B cell (primary cell): ENCODE measurements around the gene MAB21L4. TPM values are rescaled to one million over a fixed set of nuclear protein-coding genes. Genes with fewer than 3 reads are reported as not detected.
A peak's percentile ranks its signal among the peaks of the same experiment; 100 is the strongest.

ENCODE experiments used
- ATAC-seq: fragments of 200-7000 bp; cut with Tn5 transposase; one replicate; pipeline ENCODE4 v1.10.0; 2021; ENCODE audit warnings: low read depth, mild to moderate bottlenecking, moderate number of reproducible peaks, moderate library complexity
- CTCF ChIA-PET: fragments of 350-600 bp; sonication (Branson Sonifier 250); formaldehyde crosslinking; loops from one replicate; lab custom pipeline; 2021; ENCODE audit warnings: antibody characterized with exemption, inconsistent platforms; lab: Charles Lee
- POLR2A ChIA-PET: fragments of 350-600 bp; sonication (Branson Sonifier 250); formaldehyde crosslinking; loops from one replicate; lab custom pipeline; 2021; ENCODE audit warnings: antibody characterized with exemption; lab: Charles Lee
- DNase-seq: peaks from one replicate; pipeline ENCODE4 v3.0.0; 2013
- H2AFZ ChIP-seq: 2 replicates; pipeline ENCODE4 v1.6.1; 2012; ENCODE audit warnings: mild to moderate bottlenecking, low read depth, low read length; ENCODE audit not compliant: insufficient read depth, poor library complexity, severe bottlenecking
- H3K27ac ChIP-seq, 2 donors: 1 replicate in 1 of 2; 2 replicates in 1 of 2; pipeline ENCODE4 v1.5.1; 2012 to 2013; ENCODE audit warnings: low read length in 2 of 2, mild to moderate bottlenecking in 2 of 2, moderate library complexity in 1 of 2
- H3K27me3 ChIP-seq, 4 experiments: fragments of 200-600 bp in 1 of 4; sonication (generic) in 1 of 4; replicated peaks in 1 of 4; 1 replicate in 2 of 4; 2 replicates in 2 of 4; pipeline versions ENCODE4 v1.6.1 to v1.7.0; 2013 to 2016; ENCODE audit warnings: low read length in 3 of 4, mild to moderate bottlenecking in 2 of 4, mixed read lengths in 1 of 4, moderate library complexity in 1 of 4; ENCODE audit not compliant: insufficient read depth in 4 of 4, control insufficient read depth in 3 of 4; ENCODE audit errors: control extremely low read depth in 1 of 4
- H3K36me3 ChIP-seq, 2 experiments: replicated peaks in 1 of 2; 1 replicate in 1 of 2; 2 replicates in 1 of 2; pipeline versions ENCODE4 v1.6.1 to v1.7.1; 2013; ENCODE audit warnings: low read length in 1 of 2; ENCODE audit not compliant: insufficient read depth in 2 of 2, control insufficient read depth in 1 of 2; ENCODE audit errors: control extremely low read depth in 1 of 2, extremely low read depth in 1 of 2
- H3K4me1 ChIP-seq, 2 donors: fragments of 200-600 bp in 1 of 2; sonication (generic) in 1 of 2; 1 replicate in 1 of 2; 2 replicates in 1 of 2; pipeline versions ENCODE4 v1.5.1 to v1.6.1; 2013 to 2017; ENCODE audit warnings: low read length in 2 of 2; ENCODE audit not compliant: control insufficient read depth in 2 of 2, insufficient read depth in 2 of 2
- H3K4me2 ChIP-seq: replicated peaks from 2 replicates; pipeline ENCODE3; 2012; ENCODE audit warnings: mild to moderate bottlenecking, low read depth, low read length; ENCODE audit not compliant: poor library complexity, severe bottlenecking
- H3K4me3 ChIP-seq, 5 experiments: fragments of 200-600 bp in 1 of 5; sonication (generic) in 1 of 5; 1 replicate in 3 of 5; 2 replicates in 2 of 5; pipeline versions ENCODE4 v1.5.1 to v1.7.0; 2011 to 2016; ENCODE audit warnings: low read length in 4 of 5, mild to moderate bottlenecking in 4 of 5, low read depth in 2 of 5, control low read depth in 1 of 5, moderate library complexity in 1 of 5; ENCODE audit not compliant: insufficient read depth in 1 of 5; ENCODE audit errors: control extremely low read depth in 1 of 5, extremely low read depth in 1 of 5
- H3K79me2 ChIP-seq: fragments of 200-600 bp; sonication (generic); one replicate; pipeline ENCODE4 v1.6.0; 2016; ENCODE audit warnings: low read length; ENCODE audit not compliant: control insufficient read depth, insufficient read depth
- H3K9ac ChIP-seq: fragments of 200-600 bp; sonication (generic); 2 replicates; pipeline ENCODE4 v1.6.1; 2017; ENCODE audit warnings: mild to moderate bottlenecking, low read length, moderate library complexity
- H3K9me3 ChIP-seq, 3 donors: one replicate each; pipeline versions ENCODE4 v1.6.1 to v1.7.1; 2013; ENCODE audit warnings: low read length in 2 of 3; ENCODE audit not compliant: control insufficient read depth in 2 of 3, insufficient read depth in 1 of 3; ENCODE audit errors: control extremely low read depth in 1 of 3
- H4K20me1 ChIP-seq: 2 replicates; pipeline ENCODE4 v1.6.0; 2012; ENCODE audit warnings: mild to moderate bottlenecking, low read length; ENCODE audit not compliant: insufficient read depth, control insufficient read depth, poor library complexity, severe bottlenecking
- H3K27ac Mint-ChIP-seq: one replicate; pipeline ENCODE4 v1.8.0; 2021; ENCODE audit warnings: mixed read lengths
- H3K27me3 Mint-ChIP-seq: one replicate; pipeline ENCODE4 v1.8.0; 2021; ENCODE audit warnings: mixed read lengths
- H3K4me1 Mint-ChIP-seq: one replicate; pipeline ENCODE4 v1.8.0; 2021; ENCODE audit warnings: mixed read lengths
- H3K4me3 Mint-ChIP-seq: one replicate; pipeline ENCODE4 v1.8.0; 2021; ENCODE audit warnings: mixed read lengths
- H3K9me3 Mint-ChIP-seq: one replicate; pipeline ENCODE4 v1.8.0; 2022; ENCODE audit warnings: mixed read lengths; ENCODE audit not compliant: insufficient read depth
- EZH2 ChIP-seq: IDR thresholded peaks from 2 replicates; pipeline ENCODE4 v1.6.1; 2012; ENCODE audit warnings: borderline replicate concordance, low read depth, mild to moderate bottlenecking, moderate library complexity, low read length; ENCODE audit not compliant: insufficient read depth, poor library complexity, severe bottlenecking
- WGBS: methylation state at CpG from one replicate; pipeline ENCODE4 v1.1.5; 2013; ENCODE audit warnings: missing lambda C conversion rate; ENCODE audit not compliant: insufficient coverage; 5-methylcytosine and 5-hydroxymethylcytosine counted together
- intact Hi-C: fragments of 100-400 bp; cut with micrococcal nuclease; formaldehyde crosslinking; loops from one replicate; pipeline ENCODE4 v1.10.0; 2022
- polyA plus RNA-seq: library from polyadenylated mRNA; depleted of rRNA; stranded (reverse); fragments of >200 nt; gene quantifications from 2 replicates; pipeline ENCODE4 v1.2.3, GENCODE V29; 2012
- total RNA-seq, 2 donors: library from RNA; stranded (reverse); fragments of 120-200 nt in 1 of 2; gene quantifications; 1 replicate in 1 of 2; 2 replicates in 1 of 2; pipeline versions ENCODE4 v1.2.3 to v1.2.4, GENCODE V29; 2013 to 2022
- TF ChIP-seq, protein P1 (sequence below): fragments of 200-600 bp; IDR thresholded peaks from one replicate; pipeline ENCODE4 v1.8.0; 2022; ENCODE audit warnings: antibody characterized with exemption, mild to moderate bottlenecking

Gene MAB21L4
- total and polyA plus RNA-seq, 2 donors (not counting 1 experiment from before 2014, with no cell fraction given): not detected

GRCh38 chr2:240916571-240917008 is 20.6 kb upstream of the MAB21L4 start:
- ChIA-PET POLR2A (no interaction called here), CTCF (no interaction called here)
- WGBS: 2% methylated on average over 24 of the region's 24 CpGs
- no peak overlapping the region for H3K9ac ChIP-seq
- H3K9me3 ChIP-seq: peaks cover 0 to 7% (median 0%) of the 10 kb centered on the region in 3 donors
- no peak for TF ChIP-seq EZH2
- TF ChIP-seq, protein P1, sequence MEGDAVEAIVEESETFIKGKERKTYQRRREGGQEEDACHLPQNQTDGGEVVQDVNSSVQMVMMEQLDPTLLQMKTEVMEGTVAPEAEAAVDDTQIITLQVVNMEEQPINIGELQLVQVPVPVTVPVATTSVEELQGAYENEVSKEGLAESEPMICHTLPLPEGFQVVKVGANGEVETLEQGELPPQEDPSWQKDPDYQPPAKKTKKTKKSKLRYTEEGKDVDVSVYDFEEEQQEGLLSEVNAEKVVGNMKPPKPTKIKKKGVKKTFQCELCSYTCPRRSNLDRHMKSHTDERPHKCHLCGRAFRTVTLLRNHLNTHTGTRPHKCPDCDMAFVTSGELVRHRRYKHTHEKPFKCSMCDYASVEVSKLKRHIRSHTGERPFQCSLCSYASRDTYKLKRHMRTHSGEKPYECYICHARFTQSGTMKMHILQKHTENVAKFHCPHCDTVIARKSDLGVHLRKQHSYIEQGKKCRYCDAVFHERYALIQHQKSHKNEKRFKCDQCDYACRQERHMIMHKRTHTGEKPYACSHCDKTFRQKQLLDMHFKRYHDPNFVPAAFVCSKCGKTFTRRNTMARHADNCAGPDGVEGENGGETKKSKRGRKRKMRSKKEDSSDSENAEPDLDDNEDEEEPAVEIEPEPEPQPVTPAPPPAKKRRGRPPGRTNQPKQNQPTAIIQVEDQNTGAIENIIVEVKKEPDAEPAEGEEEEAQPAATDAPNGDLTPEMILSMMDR: no peak
- H3K9me3 Mint-ChIP-seq: no peaks in the 10 kb centered on the region
- no peak overlapping the region for H3K4me3 ChIP-seq
- intact Hi-C loops: no loop called here
- H3K27me3 ChIP-seq: peaks cover 0 to 31% (median 9%) of the 10 kb centered on the region in 4 experiments
- peak overlapping the region; percentile 39 for H3K4me3 Mint-ChIP-seq
- H3K27ac ChIP-seq: no peak overlapping the region
- no peaks in the 10 kb centered on the region for H3K36me3 ChIP-seq
- peak overlapping the region; percentile 28 for H2AFZ ChIP-seq
- peak overlapping the region; percentile 37 for H3K4me2 ChIP-seq
- no peaks in the 10 kb centered on the region for H4K20me1 ChIP-seq
- peaks cover 10% of the 10 kb centered on the region for H3K4me1 Mint-ChIP-seq
- no peak overlapping the region for H3K27ac Mint-ChIP-seq
- H3K79me2 ChIP-seq: no peaks in the 10 kb centered on the region
- ATAC-seq (no peak), DNase-seq (no peak)
- peaks cover 21% of the 10 kb centered on the region for H3K27me3 Mint-ChIP-seq
- H3K4me1 ChIP-seq: peaks cover 8 to 15% of the 10 kb centered on the region in 2 donors

GRCh38 chr2:240915526-240916341 is 19.8 kb upstream of the MAB21L4 start:
- no peak for DNase-seq
- Mint-ChIP-seq H3K27me3 (peaks cover 23% of the 10 kb centered on the region), H3K9me3 (no peaks in the 10 kb centered on the region), H3K27ac (no peak overlapping the region), H3K4me3 (no peak overlapping the region), H3K4me1 (peaks cover 10% of the 10 kb centered on the region)
- no peak overlapping the region for H2AFZ ChIP-seq
- no peak for ATAC-seq
- H4K20me1 ChIP-seq: no peaks in the 10 kb centered on the region
- no peak for TF ChIP-seq EZH2
- TF ChIP-seq, protein P1: no peak
- H3K36me3 ChIP-seq: no peaks in the 10 kb centered on the region
- no peak overlapping the region for H3K27ac ChIP-seq
- peaks cover 0 to 7% (median 0%) of the 10 kb centered on the region in 3 donors for H3K9me3 ChIP-seq
- WGBS: 14% methylated on average over 27 of the region's 34 CpGs
- intact Hi-C loops: no loop called here
- no peaks in the 10 kb centered on the region for H3K79me2 ChIP-seq
- POLR2A ChIA-PET: no interaction called here
- peaks cover 0 to 31% (median 9%) of the 10 kb centered on the region in 4 experiments for H3K27me3 ChIP-seq
- peaks cover 8 to 15% of the 10 kb centered on the region in 2 donors for H3K4me1 ChIP-seq
- H3K4me3 ChIP-seq: no peak overlapping the region
- CTCF ChIA-PET: interaction anchor here (2.7 kb wide), 1 partner anchor 236 kb away, joined by 15 read pairs; the partner anchor contains the start of gene PPP1R7
- H3K4me2 ChIP-seq: peak overlapping the region; percentile 37
- no peak overlapping the region for H3K9ac ChIP-seq
